ENCODE measurements around the gene RHEB.
"Not testable (repeated sequence)": the region's sequence is repeated elsewhere in the genome, so short reads cannot be mapped to it uniquely, and the experiment has no call there.

Gene RHEB, protein sequence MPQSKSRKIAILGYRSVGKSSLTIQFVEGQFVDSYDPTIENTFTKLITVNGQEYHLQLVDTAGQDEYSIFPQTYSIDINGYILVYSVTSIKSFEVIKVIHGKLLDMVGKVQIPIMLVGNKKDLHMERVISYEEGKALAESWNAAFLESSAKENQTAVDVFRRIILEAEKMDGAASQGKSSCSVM

DNA sequence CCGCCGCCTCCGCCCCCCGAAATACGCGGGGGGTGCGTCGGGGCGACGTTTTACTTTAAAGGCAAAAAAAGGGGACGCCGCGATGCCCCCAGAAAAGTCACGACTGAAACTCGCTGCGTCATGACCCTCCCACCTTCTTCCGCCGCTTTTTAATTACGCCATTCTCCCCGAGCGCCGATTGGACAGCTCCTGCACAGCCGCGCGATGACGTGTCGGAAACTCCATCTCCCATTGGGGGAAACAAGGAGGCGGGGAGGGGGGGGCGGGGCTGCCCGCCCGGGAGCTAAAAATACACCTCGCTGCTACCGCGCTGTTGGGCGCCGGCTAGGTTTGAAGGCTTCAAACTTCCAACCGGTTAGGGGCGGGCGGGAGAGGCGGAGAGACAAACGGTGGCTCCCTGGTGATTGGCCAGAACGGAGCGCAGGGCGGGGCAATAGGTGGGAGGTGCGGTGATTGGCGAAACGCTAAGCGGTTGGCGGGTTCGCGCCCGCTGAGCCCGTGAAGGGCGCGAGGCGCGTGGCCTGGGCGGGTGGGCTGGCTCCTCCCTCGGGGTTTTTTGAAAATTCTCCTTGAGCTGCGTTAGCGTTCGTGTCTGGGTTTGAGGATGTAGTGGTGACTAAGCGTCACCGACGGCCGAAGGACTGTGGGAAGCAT is at the start of gene RHEB:
Gene RHEB (minus strand): TSS at position 131 of the 654 bp plus-strand sequence. CDS start 384 bp downstream, outside the sequence.
- peak; percentile 99 for DNase-seq

DNA sequence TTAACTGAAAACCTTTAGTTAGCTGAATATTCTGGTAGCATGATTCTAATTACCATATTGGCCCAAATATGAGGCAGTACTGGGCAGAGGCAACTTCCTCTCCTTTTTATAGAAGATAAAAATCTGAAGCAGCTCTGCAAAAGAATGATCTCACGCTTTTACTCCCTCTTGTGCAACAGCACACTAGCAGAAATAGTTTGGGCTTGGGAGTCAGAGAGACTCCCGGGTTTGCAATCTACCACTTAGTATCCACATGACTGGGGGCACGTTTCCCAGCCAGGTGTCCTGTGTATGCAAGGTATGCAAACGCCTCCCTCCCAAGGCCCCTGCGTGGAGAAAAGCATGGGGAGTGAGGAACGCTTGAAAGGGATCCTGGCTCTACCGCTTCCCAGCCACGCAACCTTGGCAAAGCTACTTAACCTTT is 47.2 kb upstream of the RHEB start:
- no peak for DNase-seq

DNA sequence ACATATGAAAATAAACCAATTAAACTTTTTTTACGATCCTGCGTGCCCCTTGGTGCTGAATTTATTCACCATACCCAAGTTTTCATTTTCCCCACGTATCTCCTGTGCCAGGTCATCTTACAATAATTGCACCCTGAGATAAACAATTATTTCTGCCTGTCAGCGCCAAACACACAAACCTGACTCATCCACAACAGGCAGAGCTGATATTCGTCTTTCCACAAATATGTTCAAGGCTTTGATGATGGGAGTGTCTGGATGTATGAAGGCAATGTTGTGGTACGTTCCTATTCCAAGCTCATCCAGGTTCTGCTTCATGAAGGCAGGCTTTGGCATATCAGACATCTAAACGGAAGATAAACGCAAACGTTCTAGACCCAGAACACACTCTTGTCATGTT is 45.8 kb upstream of the RHEB start:
- no peak for DNase-seq

DNA sequence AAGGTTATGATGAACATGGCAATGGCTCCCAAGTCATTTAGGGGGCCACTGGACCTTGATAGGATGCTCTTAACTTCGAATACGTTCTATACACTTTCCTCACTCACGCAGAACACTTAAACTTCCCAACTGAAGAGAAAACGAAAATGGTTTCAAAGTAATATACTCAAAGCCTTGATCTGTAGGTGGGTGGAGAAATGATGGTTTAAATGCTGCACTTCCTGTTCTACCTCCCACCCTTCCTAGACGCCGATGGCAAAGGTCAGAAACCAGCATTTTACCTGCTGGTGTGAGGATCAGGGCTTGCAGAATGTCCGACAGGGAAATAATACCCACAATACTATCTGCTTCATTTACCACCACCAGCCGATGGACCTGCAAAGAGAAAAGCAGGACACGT is 40.5 kb upstream of the RHEB start:
- DNase-seq = no peak

DNA sequence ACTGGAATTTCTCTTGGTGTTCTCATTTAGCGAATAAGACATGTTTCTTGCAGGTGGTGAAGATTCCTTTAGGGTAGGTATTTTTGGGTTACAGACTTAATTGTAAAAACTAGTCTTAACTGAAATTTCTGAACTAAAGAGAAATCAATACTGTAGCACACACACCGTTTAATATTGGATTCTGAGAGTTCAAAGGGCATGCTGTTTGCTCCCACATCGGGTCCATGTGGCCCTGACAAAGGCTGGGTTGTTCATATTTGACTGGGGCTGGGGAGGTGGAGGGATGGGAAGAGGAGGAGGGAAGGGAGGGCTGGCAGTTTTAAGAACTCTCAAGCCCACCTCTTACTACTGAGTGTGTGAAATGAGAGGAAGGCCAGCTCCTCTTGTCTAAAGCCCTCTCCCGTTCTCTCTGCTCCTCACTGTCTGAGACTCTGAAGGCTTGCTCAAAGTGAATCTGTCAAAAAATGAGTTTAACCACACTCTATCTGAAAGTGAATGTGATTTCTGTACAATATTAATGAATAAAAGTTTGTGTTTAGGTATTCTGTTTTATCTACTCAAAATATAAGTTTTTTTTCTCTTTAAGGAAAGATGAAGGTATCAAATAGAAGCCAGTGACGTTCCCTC is 40.0 kb upstream of the RHEB start:
- DNase-seq = no peak

DNA sequence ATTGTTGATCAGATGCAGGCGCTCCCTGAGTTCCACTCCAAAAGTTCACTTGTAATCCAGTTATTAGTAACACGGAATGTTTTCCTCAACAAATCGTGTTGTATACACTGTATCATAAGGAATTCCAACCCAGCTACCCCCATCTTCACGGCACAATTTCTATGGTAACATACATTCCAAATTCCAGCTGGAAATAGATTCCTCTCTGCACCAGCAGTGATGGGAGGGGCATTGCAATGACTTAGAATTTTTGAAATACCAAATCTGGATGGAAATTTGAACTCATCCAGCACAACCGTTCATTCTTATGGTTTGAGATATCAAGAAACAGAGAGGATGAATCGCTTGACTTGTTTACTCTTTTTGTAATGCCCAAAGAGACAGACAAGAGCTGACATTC is 38.9 kb upstream of the RHEB start:
- no peak for DNase-seq

DNA sequence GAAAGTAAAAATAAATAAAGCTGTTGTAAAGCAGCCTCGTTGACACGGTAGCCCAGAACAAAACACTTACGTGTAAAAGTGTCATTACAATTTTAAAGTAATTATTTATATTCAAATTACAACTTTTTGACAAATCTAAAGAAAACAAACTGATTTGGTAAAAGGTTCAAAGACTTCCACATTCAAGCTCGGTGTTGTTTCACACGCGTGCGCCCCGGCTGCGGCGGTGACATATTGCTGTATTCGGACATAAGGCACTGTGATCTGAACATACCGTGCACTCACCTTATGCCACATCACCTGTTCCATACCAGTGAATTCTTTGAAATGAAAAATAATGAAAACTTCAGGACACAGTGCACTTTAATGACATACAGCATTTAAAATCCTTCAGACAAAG is 36.9 kb upstream of the RHEB start:
- DNase-seq = no peak

DNA sequence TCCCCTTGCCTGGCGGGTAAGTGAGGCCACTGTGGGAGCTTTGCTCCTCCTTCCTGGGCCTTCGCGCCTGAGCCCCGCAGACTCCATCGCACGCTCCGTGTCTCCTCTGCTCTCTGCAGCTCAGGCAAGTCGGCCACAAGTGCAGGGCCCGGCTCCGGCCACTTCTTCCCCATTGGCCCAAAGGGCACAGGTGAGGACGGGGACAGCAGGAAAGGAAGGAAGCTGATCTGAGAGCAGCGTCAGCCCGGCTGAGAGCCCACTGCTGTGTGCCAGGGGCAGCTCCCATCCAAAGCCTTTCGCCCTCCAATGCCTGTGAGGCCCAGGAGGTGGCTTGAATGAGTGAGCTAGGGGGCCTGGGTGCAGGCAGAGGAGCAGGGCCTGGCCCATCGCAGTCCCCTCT is 33.7 kb upstream of the RHEB start:
- DNase-seq = no peak

DNA sequence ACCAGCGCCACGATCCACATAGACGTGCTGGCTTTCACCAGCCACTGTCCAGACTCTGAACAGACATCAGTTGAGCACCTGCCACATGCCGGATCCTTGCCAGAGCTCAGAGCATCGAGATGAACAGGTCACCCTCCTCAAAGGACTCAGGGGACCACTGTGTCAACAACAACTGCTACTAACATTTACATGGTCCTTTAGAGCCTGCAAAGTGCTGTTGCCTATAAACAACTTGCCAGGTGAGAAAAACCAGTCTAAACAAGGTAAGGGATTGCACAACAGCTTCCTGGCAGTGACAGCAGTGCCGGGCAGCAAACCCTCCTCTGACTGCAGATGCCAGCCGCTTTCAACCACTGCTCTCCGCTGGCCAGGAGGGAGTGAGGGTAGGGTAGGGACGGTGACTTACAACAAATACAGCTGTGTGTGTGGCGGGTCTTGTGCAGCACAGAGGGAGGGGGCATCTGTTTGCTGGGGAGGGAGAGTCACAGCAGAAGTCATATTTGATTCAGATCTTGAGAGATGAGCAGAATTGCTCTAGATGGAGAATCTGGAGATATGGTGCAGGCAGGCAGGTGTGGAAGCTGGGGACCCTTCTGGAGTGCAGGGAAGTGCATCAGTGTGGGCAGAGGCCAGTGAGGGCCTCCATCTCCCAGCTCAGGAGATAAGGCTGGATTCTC is 32.8 kb upstream of the RHEB start:
- no peak for DNase-seq

DNA sequence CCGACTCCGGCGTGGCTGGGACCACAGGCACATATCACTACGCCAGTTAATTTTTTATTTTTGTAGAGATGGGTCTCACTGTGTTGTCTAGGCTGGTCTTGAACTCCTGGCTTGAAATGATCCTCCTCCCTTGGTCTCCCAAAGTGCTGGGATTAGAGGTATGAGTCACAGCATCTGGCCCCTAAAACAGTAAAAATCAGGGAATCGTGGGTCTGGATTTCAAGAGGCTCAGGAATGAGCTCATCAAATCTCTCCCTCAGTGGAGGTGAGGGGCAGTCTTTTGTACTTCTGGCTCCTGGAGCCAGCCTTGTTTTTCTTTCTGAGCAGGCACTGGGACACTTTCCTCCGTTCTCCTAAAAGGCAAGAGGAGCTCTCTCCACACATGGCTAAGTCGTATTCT is 32.1 kb upstream of the RHEB start:
- DNase-seq = no peak

DNA sequence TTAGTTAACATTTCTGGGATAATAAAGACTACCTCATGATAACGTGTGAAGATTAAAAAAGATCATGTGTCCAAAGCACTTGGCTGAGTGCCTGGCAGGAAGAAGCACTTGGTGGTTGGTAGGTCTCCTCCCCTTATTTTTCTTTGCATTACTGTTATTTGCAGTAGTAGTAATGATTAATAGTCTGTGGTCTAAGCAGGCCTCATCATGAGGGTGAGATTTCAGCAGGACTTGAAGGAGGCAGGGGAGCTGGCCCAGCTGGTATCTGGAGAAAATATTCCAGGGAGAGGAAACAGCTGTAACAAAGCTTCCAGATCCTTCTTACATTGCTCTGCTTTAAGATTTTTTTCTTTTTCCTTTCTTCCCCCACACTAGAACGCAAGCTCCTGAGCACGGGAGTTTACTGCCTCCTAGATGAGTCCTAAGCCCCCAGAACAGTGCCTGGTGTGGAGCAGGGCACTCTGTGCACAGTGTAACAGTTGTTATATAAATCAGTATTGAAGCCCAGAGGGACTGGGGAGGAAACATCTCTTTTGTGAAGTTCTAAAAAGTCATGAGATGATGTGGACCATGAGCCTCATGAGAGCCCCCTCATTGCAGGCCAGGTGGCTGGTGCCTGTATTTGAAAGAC is 31.1 kb upstream of the RHEB start:
- DNase-seq = no peak

DNA sequence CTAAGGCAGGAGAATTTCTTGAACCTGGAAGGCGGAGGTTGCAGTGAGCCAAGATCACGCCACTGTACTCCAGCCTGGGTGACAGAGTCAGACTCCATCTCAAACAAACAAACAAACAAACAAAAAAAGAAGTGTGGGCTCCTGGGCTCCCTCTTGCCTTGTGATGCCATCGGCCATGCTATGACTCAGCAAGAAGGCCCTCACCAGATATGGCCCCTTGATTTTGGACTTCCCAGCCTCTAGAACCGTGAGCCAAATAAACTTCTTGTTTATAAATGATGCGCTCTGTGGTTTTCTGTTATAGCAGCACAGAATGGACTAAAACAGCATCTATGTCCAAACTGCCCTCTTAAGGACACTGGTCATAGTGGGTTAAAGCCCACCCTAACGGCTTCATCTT is 29.9 kb upstream of the RHEB start:
- no peak for DNase-seq

DNA sequence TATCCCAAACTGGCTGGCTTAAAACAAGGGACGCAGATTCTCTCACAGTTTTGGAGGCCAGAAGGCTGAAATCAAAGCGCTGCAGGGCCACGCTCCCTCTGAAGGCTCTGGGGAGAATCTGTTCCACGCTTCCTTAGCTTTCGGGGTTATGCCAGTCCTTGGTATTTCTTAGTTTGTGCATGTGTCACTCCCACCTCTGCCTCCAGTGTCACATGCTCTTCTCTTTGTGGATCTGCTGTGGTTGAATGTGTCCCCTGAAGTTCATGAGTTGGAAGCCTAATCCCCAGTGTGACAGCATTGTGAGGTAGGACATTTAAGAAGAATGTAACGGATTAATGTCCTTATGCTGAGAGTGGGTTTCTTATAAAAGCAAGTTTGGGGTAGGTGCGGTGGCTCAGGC is 29.4 kb upstream of the RHEB start:
- no peak for DNase-seq

DNA sequence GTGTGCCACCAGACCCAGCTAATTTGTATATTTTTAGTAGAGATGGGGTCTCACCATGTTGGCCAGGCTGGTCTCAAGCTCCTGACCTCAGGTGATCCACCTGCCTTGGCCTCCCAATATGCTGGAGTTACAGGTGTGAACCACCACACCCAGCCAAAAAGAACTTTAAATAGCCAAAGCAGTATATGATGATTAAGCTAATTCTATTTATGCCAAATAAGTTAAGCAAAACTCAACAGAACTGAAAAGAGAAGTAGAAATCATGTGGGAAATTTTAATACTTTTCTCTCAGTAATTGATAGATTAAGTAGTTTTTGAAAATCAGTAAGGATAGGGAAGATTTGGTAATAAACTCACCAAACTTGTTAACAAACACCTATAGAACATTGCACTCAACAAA is 24.5 kb upstream of the RHEB start:
- no peak for DNase-seq

DNA sequence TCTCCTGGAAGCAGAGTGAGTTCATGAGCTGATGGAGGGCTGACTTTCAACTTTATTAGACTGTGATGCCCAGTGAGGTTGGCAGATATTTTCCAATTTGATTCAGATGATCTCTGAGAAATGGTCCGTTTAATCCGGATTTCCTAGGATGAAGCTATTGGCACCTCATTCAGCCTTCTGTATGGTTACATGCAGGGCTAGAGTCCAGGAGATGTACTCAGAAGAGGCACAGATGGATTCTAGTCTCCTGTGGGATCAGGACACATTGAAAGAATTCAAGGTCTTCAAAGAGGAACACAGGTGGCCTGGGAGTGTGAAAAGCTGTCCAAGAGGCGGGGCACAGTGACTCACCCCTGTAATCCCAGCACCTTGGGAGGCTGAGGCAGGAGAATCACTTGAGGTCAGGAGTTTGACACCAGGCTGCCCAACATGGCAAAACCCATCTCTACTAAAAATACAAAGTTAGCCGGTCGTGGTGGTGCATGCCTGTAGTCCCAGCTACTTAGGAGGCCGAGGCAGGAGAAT is 23.0 kb upstream of the RHEB start:
- no peak for DNase-seq

DNA sequence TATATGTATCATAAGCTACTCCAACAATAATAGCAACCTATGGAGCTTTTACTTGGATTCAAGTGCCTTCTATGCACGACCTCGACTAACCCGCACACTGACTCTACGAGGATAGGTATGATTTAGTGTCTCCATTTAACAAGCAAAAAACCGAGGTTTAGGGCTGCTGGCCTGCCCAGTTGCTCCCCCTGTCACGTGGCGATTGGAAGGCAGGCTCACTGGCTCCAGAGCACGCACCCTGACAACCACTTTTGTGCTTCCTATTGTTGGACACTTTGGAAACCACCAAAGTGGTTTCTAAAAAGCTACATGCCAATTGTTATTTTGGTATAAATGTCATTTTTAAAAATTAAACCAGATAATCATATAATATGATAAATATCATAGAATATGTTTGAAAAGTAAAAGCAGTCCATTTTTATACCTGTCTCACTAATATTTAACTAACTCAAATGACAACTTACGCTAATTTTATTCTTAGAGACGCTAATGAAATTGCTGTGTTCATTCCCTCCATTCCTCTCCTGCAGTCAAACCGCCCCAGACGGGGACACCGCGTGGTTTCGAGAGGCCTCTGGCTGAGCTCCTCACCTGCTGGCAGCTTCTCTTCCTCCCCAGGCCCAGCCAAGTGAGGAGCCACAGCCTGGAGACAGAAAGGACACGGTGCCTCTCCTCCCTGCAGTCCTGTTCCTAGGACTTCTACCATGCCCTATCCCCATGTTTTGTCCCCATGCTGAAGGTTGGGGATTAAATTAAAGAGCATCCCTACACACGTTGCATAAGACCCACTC is 22.2 kb upstream of the RHEB start:
- no peak for DNase-seq

DNA sequence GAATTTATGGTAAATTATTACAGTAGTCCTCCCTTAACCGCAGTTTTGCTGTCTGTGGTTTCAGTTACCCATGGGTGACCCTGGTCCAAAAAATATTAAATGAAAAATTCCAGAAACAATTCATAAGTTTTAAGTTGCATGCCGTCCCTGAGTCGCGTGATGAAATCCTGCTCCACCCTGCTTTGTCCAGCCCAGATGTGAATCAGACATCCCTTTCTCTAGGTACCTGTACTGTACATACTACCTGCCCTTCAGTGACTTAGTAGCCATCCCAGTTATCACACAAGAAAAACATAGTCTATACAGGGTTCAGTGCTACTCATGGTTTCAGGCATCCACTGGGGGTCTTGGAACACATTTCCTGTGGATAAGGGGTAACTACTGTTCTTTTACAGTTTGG is 20.5 kb upstream of the RHEB start:
- no peak for DNase-seq

DNA sequence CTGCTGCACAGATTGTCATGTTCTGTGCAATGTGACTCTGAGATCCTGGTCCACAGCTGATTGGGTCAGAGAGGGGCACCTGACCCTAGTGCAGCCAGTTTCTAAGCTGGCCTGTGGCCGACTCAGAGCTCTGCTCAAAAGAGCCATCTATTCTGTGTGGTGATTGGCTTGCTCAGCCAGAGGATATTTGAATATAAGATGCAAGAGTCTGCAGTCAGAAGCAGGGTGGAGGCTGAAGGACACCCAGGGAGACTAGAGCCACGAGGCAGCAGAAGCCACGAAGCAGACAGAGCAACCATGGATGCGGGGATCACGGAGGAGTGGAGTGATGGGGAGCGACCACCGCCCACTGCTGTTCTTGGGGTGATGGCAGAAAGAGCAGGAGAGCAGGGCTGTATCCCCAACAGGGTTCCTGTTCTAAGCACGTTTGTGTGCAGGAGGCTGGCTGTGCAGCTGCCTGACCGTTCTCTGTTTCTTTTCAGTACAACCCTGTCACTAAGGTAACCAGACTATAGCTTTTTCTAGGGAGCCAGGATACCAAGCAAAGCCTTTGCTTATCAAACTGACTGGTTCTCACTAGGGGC is 19.5 kb upstream of the RHEB start:
- DNase-seq = no peak

DNA sequence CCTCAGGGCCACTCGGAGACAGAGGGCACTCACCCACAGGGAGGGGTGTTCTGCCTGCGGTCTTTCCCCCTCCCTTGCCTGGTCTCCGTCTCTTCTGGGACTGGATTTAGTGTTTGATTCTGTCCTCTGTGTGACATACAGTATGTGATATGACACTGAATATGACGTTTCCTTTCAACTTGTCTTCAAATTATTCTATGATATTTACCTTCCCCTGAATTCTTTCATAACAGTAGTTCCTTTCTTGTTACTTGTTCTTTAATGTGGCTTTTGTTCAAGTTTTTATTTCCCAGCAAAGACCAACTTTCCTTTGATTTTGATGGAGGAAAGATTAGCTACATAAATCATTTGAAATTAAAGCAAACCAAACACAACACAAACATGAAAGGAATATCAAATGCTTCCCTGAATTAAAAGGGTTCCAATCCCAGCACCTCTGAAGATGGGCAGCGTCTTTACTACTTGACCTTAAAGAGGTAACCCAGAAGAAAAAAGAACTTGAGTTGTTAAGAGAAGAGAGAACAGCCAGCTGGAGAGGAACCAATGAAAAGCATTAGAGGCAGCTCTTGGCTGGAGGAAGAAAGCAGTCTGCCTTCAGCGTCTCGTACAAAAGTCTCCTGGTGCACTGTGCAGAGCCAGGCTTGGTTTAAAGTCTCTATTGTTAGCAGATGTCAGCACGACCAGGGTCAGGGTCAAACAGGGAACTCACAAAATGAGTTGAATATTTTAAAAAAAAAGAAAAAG is 18.3 kb upstream of the RHEB start:
- no peak for DNase-seq

DNA sequence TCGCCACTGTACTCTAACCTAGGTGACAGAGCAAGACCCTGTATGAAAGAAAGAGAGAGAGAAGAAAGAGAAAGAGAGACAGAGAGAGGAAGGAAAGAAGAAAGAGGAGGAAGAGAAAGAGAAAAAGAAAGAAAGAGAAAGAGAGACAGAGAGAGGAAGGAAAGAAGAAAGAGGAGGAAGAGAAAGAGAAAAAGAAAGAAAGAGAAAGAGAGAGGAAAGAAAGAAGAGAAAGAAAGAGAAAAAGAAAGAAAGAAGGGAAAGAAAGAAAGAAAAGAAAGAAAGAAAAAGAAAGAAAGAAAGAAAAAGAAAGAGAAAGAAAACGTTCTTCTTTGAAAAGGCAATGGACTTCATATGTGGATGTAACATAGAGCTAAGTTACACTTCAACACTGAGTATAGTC is 16.5 kb upstream of the RHEB start:
- not testable (repeated sequence) for DNase-seq

DNA sequence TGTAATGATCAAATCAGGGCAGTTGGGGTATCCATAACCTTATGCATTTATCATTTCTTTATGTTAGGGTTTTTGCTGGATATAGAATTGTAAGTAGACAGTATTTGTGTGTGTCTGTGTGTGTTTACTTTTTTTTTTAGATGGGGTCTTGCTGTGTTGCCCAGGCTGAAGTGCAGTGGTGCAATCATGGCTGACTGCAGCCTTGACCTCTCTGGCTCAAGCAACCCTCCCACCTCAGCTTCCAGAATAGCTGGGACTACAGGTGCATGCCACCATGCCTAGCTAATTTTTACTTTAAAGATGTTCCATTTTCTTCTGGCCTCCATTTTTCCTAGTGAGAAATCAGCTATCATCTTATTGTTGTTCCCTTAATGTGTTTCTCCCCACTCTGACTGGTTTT is 10.1 kb upstream of the RHEB start:
- no peak for DNase-seq
